Nephron progenitor cell (in vitro differentiated cells): Measurements from ENCODE around the gene SCARF2.
"Not testable (repeated sequence)": the region's sequence is repeated elsewhere in the genome, so short reads cannot be mapped to it uniquely, and the experiment has no call there.

Experiments used
- DNase-seq: peaks from one replicate; pipeline ENCODE4 v3.0.0; 2021
- H3K27ac Mint-ChIP-seq: 2 replicates; pipeline ENCODE4 v1.8.0; 2021; ENCODE audit warnings: mild to moderate bottlenecking, moderate library complexity, mixed read lengths
- H3K27me3 Mint-ChIP-seq: 2 replicates; pipeline ENCODE4 v1.8.0; 2021; ENCODE audit warnings: mild to moderate bottlenecking, low read depth, mixed read lengths; ENCODE audit not compliant: poor library complexity
- H3K36me3 Mint-ChIP-seq: 2 replicates; pipeline ENCODE4 v1.8.0; 2021; ENCODE audit warnings: low read depth, mixed read lengths
- H3K4me1 Mint-ChIP-seq: 2 replicates; pipeline ENCODE4 v1.8.0; 2021; ENCODE audit warnings: mixed read lengths
- H3K4me3 Mint-ChIP-seq: 2 replicates; pipeline ENCODE4 v1.8.0; 2021; ENCODE audit warnings: mild to moderate bottlenecking, moderate library complexity, mixed read lengths
- H3K9me3 Mint-ChIP-seq: 2 replicates; pipeline ENCODE4 v1.8.0; 2021; ENCODE audit warnings: mild to moderate bottlenecking, moderate library complexity, mixed read lengths
- TF ChIP-seq, protein P1 (sequence below): fragments of 200-600 bp; sonication (generic); IDR thresholded peaks from 2 replicates; pipeline ENCODE4 v1.5.0; 2021; ENCODE audit warnings: antibody characterized with exemption

Gene SCARF2

DNA sequence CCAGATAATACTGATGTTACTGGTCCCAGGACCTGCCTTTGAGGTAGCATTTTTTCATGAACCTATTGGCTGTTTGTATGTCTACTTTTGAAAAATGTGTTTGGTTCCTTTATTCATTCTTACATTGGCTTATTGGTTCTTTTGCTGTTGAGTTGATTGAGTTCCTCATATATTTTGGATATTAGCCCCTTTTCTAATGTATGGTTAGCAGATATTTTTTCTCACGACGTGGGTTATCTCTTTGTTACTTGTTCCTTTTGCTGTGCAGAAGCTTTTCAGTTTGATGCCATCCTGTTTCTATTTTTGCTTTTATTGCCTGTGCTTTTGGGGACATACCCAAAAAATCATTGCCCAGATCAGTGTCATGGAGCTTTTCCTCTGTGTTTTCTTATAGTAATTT lies 53.5 kb downstream of the SCARF2 start:
- H3K4me1 Mint-ChIP-seq = no peaks in the 10 kb centered on the region
- TF ChIP-seq, protein P1, sequence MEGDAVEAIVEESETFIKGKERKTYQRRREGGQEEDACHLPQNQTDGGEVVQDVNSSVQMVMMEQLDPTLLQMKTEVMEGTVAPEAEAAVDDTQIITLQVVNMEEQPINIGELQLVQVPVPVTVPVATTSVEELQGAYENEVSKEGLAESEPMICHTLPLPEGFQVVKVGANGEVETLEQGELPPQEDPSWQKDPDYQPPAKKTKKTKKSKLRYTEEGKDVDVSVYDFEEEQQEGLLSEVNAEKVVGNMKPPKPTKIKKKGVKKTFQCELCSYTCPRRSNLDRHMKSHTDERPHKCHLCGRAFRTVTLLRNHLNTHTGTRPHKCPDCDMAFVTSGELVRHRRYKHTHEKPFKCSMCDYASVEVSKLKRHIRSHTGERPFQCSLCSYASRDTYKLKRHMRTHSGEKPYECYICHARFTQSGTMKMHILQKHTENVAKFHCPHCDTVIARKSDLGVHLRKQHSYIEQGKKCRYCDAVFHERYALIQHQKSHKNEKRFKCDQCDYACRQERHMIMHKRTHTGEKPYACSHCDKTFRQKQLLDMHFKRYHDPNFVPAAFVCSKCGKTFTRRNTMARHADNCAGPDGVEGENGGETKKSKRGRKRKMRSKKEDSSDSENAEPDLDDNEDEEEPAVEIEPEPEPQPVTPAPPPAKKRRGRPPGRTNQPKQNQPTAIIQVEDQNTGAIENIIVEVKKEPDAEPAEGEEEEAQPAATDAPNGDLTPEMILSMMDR = no peak
- DNase-seq = no peak
- no peaks in the 10 kb centered on the region for H3K36me3 Mint-ChIP-seq
- H3K4me3 Mint-ChIP-seq = no peak overlapping the region
- no peak overlapping the region for H3K27ac Mint-ChIP-seq
- peaks cover 7% of the 10 kb centered on the region for H3K9me3 Mint-ChIP-seq
- peaks cover 26% of the 10 kb centered on the region for H3K27me3 Mint-ChIP-seq

DNA sequence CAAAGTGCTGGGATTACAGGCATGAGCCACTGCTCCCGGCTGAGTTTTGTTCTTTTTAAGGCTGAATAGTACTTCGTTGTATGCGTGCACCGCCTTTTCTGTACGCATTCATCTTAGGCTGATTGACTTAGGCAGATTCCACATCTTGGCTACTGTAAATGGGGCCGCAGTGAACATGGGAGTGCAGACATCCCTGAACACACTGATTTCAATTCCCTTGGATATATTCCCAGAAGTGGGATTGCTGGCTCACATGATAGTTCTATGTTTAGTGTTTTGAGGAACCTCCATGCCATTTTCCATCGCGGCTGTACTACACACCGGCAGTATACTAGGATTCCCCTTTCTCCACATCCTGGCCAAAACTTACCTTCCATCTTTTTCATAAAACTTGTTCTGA lies 54.1 kb downstream of the SCARF2 start:
- H3K27ac Mint-ChIP-seq = no peak overlapping the region
- no peaks in the 10 kb centered on the region for H3K4me1 Mint-ChIP-seq
- TF ChIP-seq, protein P1 = no peak
- H3K9me3 Mint-ChIP-seq = peaks cover 4% of the 10 kb centered on the region
- DNase-seq = no peak
- H3K4me3 Mint-ChIP-seq = no peak overlapping the region
- H3K36me3 Mint-ChIP-seq = no peaks in the 10 kb centered on the region
- peaks cover 22% of the 10 kb centered on the region for H3K27me3 Mint-ChIP-seq

DNA sequence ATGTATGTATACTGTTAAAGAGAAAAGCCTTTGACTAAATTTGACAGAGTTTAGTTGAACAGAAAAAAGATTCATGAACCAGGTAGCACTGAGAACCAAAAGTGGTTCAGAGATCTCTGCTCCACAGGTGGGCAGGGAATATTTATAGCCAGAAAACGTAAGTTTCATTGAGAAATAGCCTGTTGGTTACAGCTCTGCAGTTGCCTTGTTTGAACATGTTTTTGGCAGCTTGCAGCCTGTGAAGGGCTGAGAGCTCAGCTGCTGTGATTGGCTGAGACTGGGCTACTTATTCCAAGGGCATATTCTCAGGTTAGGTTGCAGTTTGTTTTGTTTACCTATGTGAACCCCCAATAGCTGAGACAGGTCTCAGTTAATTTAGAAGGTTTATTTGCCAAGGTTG lies 57.1 kb downstream of the SCARF2 start:
- H3K9me3 Mint-ChIP-seq = no peaks in the 10 kb centered on the region
- H3K36me3 Mint-ChIP-seq = no peaks in the 10 kb centered on the region
- peaks cover 20% of the 10 kb centered on the region for H3K27me3 Mint-ChIP-seq
- TF ChIP-seq, protein P1 = no peak
- DNase-seq = no peak
- no peak overlapping the region for H3K4me3 Mint-ChIP-seq
- no peaks in the 10 kb centered on the region for H3K4me1 Mint-ChIP-seq
- H3K27ac Mint-ChIP-seq = no peak overlapping the region

DNA sequence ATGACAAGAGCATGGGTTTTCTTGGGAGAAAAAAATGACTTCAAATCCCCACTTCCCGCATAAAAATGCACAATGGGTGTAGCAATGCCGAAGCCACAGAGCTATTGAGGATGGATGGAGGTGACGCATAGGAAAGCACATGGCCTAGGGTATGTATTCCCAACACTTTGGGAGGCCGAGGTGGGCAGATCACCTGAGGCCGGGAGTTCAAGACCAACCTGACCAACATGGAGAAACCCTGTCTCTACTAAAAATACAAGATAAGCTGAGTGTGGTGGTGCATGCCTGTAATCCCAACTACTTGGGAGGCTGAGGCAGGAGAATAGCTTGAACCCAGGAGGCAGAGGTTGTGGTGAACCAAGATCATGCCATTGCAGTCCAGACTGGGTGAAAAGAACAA lies 58.9 kb downstream of the SCARF2 start:
- not testable (repeated sequence) for DNase-seq, H3K4me3 Mint-ChIP-seq, H3K4me1 Mint-ChIP-seq, H3K36me3 Mint-ChIP-seq, H3K27ac Mint-ChIP-seq
- Mint-ChIP-seq H3K9me3 (peaks cover 11% of the 10 kb centered on the region), H3K27me3 (peaks cover 21% of the 10 kb centered on the region)

DNA sequence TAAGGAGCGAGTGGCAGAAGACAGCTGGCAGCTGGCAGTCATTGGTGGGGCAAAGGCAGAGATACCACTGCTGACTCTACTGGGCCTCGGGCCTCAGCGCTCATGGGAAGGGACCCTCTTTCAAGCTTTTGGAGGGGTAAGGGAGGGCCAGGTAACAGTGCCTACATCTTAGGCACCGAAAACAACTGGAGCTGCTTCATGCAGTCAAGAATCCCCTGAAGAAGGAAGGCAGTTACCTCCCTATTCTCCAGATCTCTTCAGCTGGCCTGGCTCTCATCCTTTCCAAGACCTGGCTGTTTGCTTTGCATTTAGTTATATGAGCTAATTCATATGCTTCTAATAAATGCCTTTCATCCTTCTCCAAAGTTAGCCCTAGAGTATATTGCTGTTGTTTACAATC lies 59.5 kb downstream of the SCARF2 start:
- H3K27me3 Mint-ChIP-seq = peaks cover 20% of the 10 kb centered on the region
- no peak for DNase-seq
- H3K9me3 Mint-ChIP-seq = peaks cover 17% of the 10 kb centered on the region
- H3K4me3 Mint-ChIP-seq = no peak overlapping the region
- TF ChIP-seq, protein P1 = no peak
- no peak overlapping the region for H3K27ac Mint-ChIP-seq
- H3K4me1 Mint-ChIP-seq = no peaks in the 10 kb centered on the region
- H3K36me3 Mint-ChIP-seq = peaks cover 9% of the 10 kb centered on the region

DNA sequence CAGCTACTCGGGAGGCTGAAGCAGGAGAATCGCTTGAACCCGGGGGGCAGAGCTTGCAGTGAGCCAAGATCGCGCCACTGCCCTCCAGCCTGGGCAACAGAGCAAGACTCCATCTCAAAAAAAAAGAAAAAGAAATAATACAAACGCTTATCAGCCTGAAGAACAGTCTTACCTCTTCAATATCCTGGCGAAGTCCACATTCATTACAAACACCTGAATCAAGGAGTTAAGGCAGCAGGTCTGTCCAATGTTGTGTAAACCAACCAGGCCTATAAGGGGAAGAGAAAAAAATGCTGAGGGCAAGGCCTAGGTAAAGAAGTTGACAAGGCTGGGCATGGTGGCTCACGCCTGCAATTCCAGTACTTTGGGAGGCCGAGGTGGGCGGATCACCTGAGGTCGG lies 60.6 kb downstream of the SCARF2 start:
- DNase-seq, H3K27me3 Mint-ChIP-seq, H3K27ac Mint-ChIP-seq, H3K36me3 Mint-ChIP-seq, H3K4me3 Mint-ChIP-seq, H3K4me1 Mint-ChIP-seq: not testable (repeated sequence)
- H3K9me3 Mint-ChIP-seq = peaks cover 18% of the 10 kb centered on the region

DNA sequence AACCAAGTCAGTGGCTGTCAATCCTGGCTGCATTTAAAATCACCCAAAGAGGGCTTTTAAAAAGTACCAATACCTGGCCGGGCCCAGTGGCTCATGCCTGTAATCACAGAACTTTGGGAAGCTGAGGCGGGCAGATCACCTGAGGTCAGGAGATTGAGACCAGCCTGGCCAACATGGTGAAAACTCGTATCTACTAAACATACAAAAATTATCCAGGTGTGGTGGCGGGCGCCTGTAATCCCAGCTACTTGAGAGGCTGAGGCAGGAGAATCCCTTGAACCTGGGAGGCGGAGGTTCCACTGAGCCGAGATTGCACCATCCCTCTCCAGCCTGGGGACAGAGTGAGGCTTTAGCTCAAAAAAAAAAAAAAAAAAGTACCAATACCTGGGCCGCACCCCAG lies 61.3 kb downstream of the SCARF2 start:
- not testable (repeated sequence) for H3K27ac Mint-ChIP-seq, DNase-seq, H3K4me1 Mint-ChIP-seq, H3K4me3 Mint-ChIP-seq, H3K36me3 Mint-ChIP-seq
- Mint-ChIP-seq H3K27me3 (peaks cover 11% of the 10 kb centered on the region), H3K9me3 (peaks cover 18% of the 10 kb centered on the region)
